ENCODE measurements around the gene MEI1.
"Not testable (repeated sequence)": the region's sequence is repeated elsewhere in the genome, so short reads cannot be mapped to it uniquely, and the experiment has no call there.

Gene MEI1

DNA sequence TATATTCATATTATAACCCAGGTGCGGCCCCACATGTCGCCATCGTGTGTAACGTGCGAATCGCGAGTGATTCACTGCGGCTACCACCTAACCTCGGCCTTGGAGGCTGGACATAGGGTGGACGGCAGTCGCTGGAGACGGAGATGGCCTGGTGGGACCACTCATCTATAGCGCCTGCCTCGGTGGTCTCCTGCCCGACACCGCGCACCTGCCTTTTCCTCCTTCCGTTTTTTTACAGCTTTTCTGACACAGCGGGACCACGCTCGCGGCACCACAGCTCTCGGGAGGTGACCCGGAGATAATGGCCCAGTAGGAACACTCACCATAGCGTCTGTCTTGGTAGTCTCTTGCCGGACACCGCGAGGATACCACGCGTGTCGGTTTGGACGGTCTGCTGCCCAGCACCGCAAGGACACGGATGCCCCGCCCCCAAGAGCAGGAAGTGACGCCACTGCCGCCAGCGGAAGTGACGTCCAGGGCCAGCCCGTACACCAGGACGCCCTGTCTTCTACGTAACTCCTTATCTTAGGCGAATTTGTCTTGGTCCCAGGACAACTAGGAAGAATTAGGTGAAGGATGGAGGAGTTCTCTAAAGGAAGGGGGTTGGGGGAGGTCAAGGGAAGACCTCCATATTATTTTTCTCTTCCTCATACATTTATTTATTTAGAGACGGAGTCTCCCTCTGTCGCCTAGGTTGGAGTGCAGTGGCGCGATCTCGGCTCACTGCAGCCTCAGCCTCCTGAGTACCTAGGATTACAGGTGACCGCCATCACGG, 17.1 kb upstream of the MEI1 start:
- peak; percentile 87 for DNase-seq (ENCODE audit: low read depth)

- DNase-seq (ENCODE audit: low read depth), result no peak
These were observed 16.3 kb upstream of the MEI1 start for GRCh38 chr22:41683052-41683451.

- DNase-seq (ENCODE audit: low read depth), result no peak
These were observed 15.7 kb upstream of the MEI1 start for GRCh38 chr22:41683616-41684015.

DNA sequence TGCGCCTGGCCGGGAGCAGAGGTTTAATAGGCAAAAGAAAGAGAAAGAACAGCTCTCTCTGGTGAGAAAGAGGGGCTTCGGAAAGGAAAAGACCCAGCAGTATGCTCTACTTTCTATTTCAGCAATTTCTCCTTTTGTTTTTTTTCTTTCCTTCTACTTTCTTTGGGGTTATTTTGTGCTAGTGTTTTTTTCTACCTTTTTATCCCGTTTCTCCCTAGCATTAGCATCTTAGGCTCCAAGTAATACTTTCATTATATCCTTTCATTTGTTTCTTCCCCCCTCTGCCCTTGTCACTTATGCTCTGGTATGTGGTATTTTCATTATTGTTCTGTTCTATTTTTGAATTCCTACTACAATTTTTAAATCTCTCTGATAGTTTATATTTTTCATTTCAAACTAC, 15.1 kb upstream of the MEI1 start:
- DNase-seq (ENCODE audit: low read depth), result no peak

GRCh38 chr22:41686890-41687289, 12.4 kb upstream of the MEI1 start:
- DNase-seq (ENCODE audit: low read depth), result not testable (repeated sequence)

DNA sequence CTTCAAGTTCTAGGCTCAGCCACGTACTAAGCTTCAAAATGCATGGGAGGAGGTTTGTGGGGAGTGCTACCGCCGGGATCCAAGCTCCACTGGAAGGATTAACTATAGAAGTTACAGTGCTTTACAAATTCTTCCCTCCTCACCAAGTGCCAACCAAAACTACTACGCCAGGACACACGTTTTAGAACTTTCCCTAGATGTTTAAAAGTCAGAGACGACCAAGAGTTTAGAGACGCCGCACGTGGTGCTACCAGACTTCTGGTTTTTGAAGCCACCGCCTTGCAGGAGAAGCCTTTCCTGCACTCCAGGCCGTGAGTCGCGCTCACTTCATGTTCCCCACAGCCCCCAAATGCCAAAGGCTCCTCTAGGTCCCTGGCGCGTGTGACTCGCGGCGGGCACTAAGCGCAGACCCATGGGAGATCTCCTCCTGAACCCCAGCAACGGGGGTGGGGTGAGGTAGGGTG, 11.4 kb upstream of the MEI1 start:
- DNase-seq (ENCODE audit: low read depth), result peak; percentile 9

DNA sequence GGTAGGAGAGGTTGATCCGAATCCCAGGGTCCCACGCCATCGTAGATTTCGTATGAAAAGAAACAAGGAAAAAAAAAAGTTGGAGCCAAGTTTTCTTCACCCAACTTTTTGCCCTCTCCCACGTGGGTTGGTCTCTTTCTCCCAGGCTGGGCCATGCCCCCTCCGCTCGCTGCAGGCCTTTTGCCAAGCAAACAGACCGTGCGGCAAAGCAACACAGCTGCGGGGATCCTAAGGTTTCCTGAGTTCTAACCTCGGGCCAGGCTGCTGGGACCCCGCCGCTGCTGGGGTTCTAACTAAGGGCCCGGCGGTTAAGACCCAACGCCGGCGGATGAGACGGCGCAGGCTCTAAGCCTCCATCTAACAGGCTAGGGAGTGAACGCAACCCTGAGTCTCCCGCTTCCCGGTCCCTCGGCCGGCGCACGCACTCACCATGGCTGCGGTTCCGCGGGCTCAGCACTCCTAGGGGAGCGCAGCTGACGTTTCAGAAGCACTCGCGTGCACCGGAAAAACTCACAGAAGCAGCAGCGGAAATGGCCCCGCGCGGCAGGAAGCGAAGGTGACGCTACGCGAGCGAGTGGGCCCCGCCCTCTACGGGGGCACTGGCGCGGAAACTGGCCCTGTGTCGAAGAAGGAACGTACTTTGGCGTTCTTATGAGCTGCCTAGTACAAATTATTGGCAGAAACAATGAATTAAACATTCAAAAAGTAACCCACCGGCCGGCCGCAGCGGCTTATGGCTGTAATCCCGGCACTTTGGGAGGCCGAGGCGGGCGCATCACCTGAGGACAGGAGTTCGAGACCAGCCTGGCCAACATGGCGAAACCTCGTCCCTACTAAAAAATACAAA, 10.7 kb upstream of the MEI1 start, which contains the start of gene SNU13:
SNU13 (minus strand) TSS at position 503 of the 847 bp plus-strand sequence; CDS start at position 432, 71 bp downstream.
- DNase-seq (ENCODE audit: low read depth), result peak; percentile 91

DNA sequence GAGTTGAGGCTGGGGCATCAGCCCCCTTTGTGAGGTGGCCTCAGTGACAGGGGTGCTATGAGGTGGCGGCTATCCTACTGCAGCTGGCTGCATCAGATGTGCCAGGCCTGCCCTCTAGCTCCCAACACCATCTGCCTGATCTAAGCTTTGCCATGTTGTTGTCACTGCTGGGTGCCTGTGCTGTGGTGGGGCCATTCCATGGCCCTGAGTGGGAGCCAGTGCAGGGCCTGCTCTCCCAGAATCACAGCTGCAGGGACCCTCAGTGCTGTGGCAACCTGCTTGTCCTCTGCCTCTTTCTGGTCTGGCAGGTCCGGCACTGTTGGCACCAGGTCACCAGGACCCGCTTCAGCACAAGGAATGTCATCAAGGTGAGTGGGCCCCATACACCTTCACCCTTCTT, 8.8 kb upstream of the MEI1 start:
- no peak for DNase-seq (ENCODE audit: low read depth)

GRCh38 chr22:41695211-41695610, 4.1 kb upstream of the MEI1 start:
- no peak for DNase-seq (ENCODE audit: low read depth)

GRCh38 chr22:41696703-41697102, 2.6 kb upstream of the MEI1 start:
- DNase-seq (ENCODE audit: low read depth), result no peak

- DNase-seq (ENCODE audit: low read depth), result peak; percentile 77
These were observed 2.1 kb upstream of the MEI1 start for GRCh38 chr22:41697126-41697775.

DNA sequence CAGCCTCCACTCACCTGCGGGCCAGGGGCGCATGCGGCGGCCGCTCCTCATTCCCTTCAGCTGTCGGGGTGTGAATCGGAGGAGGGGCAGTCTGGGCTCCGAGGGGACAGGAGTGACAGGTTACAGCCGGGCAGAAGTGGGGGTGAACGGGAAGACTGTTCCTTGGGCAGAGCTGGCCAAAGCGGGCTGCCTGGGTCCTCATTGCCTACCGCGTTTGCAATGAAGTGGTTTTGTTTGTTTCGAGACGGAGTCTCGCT, 733 bp downstream of the MEI1 start:
- DNase-seq (ENCODE audit: low read depth), result no peak

DNA sequence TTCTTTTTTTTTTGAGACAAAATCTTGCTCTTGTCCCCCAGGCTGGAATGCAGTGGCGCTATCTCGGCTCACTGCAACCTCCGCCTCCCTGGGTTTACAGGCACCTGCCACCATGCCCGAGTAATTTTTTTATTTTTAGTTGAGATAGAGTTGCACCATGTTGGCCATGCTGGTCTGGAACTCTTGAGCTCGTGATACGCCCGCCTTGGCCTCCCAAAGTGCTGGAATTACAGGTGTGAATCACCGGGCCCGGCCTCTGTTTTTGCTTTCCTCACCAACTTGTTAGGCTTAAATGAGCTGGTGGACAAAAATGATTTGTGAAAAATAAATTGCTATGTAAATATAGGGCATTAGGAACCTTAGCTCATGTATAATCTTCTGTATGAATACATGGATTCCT, 3.5 kb downstream of the MEI1 start:
- no peak for DNase-seq (ENCODE audit: low read depth)

DNA sequence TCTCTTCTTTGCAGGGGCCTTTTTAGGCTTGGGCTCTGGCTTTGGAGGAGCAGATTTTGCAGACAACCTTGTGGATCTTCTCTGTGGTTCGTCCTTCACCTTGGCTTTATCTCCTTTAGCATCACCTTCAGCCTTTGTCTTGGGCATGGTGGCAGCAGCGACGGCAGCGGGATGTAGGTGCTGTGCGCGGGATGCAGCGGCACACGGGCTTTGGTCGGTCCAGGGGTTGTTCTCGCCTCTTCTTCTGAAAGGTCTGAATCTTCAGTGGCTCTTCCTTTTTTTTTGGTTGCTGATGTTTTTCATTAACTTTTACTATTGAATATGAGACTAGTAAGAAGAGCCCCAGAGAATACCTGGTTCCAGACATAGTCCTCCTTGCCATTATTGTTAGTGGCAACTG, 10.0 kb downstream of the MEI1 start:
- no peak for DNase-seq (ENCODE audit: low read depth)

DNA sequence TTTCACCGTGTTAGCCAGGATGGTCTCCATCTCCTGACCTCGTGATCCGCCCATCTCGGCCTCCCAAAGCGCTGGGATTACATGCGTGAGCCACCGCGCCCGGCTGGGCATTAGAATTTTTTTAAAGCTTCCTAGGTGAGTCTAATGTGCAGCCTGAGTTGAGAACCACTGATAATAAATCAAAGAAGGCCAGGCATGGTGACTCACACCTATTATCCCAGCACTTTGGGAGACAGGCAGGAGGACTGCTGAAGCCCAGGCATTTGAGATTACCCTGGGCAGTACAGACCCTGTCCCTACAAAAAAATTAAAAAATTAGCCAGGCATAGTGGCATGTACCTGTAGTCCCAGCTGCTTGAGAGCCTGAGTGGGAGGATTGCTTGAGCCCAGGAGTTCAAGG, 13.7 kb downstream of the MEI1 start:
- DNase-seq (ENCODE audit: low read depth), result no peak

DNA sequence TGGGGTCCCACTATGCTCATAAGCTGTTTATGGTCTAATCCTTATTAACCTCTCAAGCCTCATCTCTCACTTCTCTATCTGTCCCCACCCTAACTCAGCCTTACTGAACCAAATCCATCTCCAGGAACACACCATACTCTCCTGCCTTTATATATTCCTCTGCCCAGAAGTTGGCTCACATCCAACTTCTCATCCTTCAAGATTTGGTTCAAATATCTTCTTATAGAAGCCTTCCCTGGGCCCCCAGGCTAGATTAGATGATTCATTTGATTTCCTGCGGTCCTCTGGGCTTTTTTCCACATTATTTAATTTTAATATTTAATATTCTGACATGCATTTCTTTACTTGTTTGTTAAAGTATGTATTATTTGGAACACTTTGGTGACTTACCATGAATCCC, 23.2 kb downstream of the MEI1 start:
- DNase-seq (ENCODE audit: low read depth), result no peak

GRCh38 chr22:41725510-41726110, 26.3 kb downstream of the MEI1 start:
- no peak for DNase-seq (ENCODE audit: low read depth)

- no peak for DNase-seq (ENCODE audit: low read depth)
These were observed 32.3 kb downstream of the MEI1 start for GRCh38 chr22:41731609-41732008.

- no peak for DNase-seq (ENCODE audit: low read depth)
These were observed 32.9 kb downstream of the MEI1 start for GRCh38 chr22:41732096-41732772.

- DNase-seq (ENCODE audit: low read depth), result not testable (repeated sequence)
These were observed 33.9 kb downstream of the MEI1 start for GRCh38 chr22:41733241-41733640.

- no peak for DNase-seq (ENCODE audit: low read depth)
These were observed 40.3 kb downstream of the MEI1 start for GRCh38 chr22:41739576-41739975.

DNA sequence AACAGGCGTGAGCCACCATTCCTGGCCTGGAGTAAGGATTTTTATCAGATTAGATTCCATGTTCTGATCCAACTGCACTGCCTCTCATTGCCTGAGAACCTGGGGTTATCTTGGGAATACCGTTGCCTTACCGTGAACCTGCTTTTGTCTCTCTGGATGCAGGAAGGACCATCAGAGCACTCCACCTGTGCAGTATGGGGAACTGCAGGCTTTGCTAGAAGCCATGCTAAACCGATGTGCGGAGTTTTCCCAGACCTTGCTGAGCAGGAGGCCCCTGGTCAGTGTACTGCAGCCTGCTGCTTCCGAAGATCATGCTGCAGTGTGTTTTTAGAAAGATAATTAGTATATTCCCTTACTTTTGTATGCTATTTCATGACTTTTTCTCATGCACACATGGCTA, 43.6 kb downstream of the MEI1 start:
- DNase-seq (ENCODE audit: low read depth), result no peak
